Progenitor cell of endocrine pancreas (in vitro differentiated cells): ENCODE data around the gene HUS1. TPM values are rescaled to one million over a fixed set of nuclear protein-coding genes. Genes with fewer than 3 reads are reported as not detected.
"Not testable (repeated sequence)": the region's sequence is repeated elsewhere in the genome, so short reads cannot be mapped to it uniquely, and the experiment has no call there.

Experiments
- DNase-seq: peaks from one replicate; pipeline ENCODE4 v3.0.0; 2021; ENCODE audit warnings: low spot score; ENCODE audit not compliant: unreplicated experiment
- H3K27ac Mint-ChIP-seq: 2 replicates; pipeline ENCODE4 v1.8.0; 2021; ENCODE audit warnings: mild to moderate bottlenecking, moderate library complexity, mixed read lengths
- H3K27me3 Mint-ChIP-seq: 2 replicates; pipeline ENCODE4 v1.8.0; 2021; ENCODE audit warnings: mixed read lengths
- H3K36me3 Mint-ChIP-seq: 2 replicates; pipeline ENCODE4 v1.8.0; 2022; ENCODE audit warnings: mixed read lengths; ENCODE audit not compliant: insufficient read depth
- H3K4me1 Mint-ChIP-seq: 2 replicates; pipeline ENCODE4 v1.8.0; 2021; ENCODE audit warnings: low read depth, mixed read lengths
- H3K4me3 Mint-ChIP-seq: 2 replicates; pipeline ENCODE4 v1.8.0; 2021; ENCODE audit warnings: low read depth, mild to moderate bottlenecking, moderate library complexity, mixed read lengths
- H3K9me3 Mint-ChIP-seq: 2 replicates; pipeline ENCODE4 v1.8.0; 2021; ENCODE audit warnings: low read depth, mixed read lengths
- total RNA-seq: library from RNA; stranded (reverse); gene quantifications from 2 replicates; pipeline ENCODE4 v1.2.1, GENCODE V29; 2021
- TF ChIP-seq, protein P1 (sequence below): fragments of 200-600 bp; sonication (generic); IDR thresholded peaks from one replicate; pipeline ENCODE4 v1.5.0; 2021; ENCODE audit warnings: antibody characterized with exemption, mild to moderate bottlenecking; ENCODE audit not compliant: unreplicated experiment

Gene HUS1
- total RNA-seq, 1 donor from 2014 or later, result 45.1 TPM

DNA sequence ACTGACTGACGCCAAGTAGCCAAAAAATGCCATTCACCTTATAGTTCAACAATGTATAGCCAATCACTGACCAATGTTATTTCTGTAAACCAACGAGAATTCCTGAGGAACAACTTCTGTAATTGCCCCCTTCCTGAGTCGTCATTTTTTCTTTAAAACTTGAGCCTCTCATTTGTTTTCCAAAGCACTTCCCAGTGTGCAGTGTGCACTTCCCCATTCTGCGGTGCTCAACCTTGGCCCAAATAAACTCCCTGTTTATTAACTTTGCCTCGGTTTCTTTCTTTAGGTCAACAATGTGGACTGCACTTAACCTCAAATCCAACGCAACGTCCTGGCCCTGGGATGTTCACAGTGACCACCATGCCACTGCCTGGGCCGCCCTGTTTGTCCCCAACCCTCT, 46.2 kb downstream of the HUS1 start:
- Mint-ChIP-seq H3K27me3 (no peaks in the 10 kb centered on the region), H3K9me3 (no peaks in the 10 kb centered on the region)

DNA sequence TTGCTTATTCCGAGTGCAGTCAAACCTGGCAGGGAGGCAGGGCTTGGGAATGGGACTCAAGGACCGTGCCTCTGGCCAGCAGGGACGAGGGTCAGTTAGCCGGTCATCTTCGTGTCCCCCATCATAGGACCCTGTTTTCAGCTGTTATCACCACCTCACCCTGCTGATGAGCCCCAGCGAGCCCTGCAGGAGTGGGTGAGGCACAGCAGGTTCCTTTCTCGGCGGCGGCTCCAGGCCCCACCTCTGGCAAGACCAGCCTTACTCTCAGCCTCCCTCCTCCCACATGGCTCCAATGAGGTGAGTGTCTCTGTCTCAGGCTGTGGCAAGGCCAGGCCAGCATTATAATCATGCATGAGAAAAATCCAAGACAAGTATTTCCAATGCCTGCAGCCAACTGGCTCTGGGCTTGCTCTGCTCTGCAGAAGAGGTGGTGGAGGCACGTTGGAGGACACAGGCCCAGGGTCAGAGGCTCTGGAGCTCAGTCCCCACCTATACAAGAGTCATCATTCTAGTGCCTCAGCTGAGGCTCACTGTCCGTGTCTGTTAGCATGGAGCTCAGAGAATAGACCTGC, 46.9 kb downstream of the HUS1 start:
- no peak overlapping the region for H3K4me3 Mint-ChIP-seq
- no peaks in the 10 kb centered on the region for H3K36me3 Mint-ChIP-seq
- TF ChIP-seq, protein P1, sequence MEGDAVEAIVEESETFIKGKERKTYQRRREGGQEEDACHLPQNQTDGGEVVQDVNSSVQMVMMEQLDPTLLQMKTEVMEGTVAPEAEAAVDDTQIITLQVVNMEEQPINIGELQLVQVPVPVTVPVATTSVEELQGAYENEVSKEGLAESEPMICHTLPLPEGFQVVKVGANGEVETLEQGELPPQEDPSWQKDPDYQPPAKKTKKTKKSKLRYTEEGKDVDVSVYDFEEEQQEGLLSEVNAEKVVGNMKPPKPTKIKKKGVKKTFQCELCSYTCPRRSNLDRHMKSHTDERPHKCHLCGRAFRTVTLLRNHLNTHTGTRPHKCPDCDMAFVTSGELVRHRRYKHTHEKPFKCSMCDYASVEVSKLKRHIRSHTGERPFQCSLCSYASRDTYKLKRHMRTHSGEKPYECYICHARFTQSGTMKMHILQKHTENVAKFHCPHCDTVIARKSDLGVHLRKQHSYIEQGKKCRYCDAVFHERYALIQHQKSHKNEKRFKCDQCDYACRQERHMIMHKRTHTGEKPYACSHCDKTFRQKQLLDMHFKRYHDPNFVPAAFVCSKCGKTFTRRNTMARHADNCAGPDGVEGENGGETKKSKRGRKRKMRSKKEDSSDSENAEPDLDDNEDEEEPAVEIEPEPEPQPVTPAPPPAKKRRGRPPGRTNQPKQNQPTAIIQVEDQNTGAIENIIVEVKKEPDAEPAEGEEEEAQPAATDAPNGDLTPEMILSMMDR, result no peak
- H3K9me3 Mint-ChIP-seq, result no peaks in the 10 kb centered on the region
- no peak for DNase-seq
- peaks cover 26% of the 10 kb centered on the region for H3K4me1 Mint-ChIP-seq
- H3K27me3 Mint-ChIP-seq, result no peaks in the 10 kb centered on the region
- H3K27ac Mint-ChIP-seq, result no peak overlapping the region

More for the DNA sequence above, 46.2 kb downstream of the HUS1 start:
- Mint-ChIP-seq H3K4me1 (peaks cover 27% of the 10 kb centered on the region), H3K4me3 (no peak overlapping the region), H3K27ac (no peak overlapping the region), H3K36me3 (no peaks in the 10 kb centered on the region)
- no peak for DNase-seq
- TF ChIP-seq, protein P1, result no peak

DNA sequence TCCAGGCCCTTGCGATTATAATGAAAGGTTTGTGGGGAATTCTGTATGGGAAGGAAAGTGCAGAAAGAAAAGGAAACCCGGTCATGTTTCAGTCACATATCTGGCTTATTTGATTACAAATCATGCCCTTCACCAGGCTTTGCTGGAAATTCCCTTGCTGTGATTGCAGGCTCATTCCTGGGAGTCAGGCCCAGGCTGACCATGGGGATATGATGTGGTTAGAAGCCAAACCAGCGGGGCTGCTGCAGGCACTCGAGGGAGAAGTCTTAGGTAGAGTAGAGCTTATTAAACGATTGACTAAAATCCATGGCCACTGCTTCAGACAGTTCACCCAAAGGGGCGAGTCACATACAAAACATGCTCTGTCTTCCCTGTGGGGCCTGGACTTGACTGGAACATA, 47.4 kb downstream of the HUS1 start:
- H3K4me1 Mint-ChIP-seq, result peaks cover 22% of the 10 kb centered on the region
- TF ChIP-seq, protein P1, result no peak
- no peaks in the 10 kb centered on the region for H3K36me3 Mint-ChIP-seq
- H3K27ac Mint-ChIP-seq, result no peak overlapping the region
- H3K27me3 Mint-ChIP-seq, result no peaks in the 10 kb centered on the region
- no peaks in the 10 kb centered on the region for H3K9me3 Mint-ChIP-seq
- no peak overlapping the region for H3K4me3 Mint-ChIP-seq
- no peak for DNase-seq

DNA sequence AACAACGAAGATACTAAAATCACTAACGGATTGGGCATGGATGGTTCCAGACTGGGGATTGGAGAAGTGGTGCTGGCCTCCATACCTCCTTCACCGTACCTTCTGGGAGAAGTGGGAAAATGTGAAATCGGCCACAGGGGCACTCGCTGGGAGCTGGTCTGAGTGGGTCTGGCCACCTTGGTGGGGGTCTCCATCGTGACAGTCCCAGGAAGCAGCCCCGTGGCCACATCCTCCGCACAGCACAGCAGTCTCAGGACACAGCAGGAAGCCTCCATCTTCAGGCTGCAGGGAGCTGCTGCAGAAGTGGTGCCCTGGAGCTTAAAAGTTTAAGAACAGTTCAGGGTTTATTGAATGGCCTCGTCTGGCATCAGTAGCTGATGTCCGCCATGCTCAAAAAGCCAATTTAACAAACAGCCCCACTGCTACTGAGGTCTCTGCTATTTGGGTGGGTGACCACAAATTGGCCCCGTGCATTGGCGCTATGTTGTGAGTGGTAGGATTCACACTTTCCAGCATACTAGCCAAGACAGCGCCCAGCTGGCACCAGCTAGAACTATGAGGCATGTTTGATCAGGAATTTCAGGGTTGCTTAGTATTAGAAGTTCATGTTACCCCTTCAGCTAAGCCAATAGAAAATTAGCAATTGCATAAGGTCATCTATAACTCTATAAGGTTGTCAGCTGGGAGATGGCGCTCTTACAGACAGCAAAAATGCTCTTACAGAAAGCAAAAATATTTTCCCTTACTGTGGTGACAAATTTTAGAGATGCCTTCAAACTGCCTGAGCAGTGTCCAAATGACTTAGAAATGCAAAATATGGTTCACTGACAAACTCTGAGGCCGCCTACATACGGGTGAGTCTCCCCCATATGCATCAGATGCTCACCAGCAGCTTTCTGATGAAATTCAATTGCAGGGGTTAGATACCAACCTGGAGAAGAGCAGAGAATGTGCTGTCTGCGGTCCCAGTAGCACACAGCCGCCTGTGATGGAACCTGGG, 48.1 kb downstream of the HUS1 start:
- H3K36me3 Mint-ChIP-seq, result no peaks in the 10 kb centered on the region
- peaks cover 19% of the 10 kb centered on the region for H3K4me1 Mint-ChIP-seq
- DNase-seq, result no peak

DNA sequence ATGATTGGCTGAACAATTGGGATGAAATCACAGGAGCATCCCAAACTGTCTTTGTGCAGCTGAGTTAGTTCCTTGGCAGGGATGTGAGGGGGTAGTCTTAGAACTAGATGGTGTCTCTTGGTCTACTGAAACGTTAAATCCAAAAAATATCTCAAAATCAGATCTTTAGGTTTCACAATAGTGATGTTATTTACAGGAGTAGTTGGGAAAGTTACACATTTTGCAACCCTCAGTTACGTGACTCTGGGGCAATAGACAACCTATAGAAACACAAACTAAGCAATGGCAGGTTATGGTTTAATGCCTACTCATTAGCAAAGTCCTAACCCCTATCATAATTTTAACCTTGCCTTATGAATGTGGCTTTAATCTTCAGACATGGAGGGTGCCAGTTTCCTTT, 55.1 kb downstream of the HUS1 start:
- DNase-seq, result no peak
- no peak overlapping the region for H3K27ac Mint-ChIP-seq
- no peak overlapping the region for H3K4me3 Mint-ChIP-seq
- peaks cover 14% of the 10 kb centered on the region for H3K4me1 Mint-ChIP-seq
- no peaks in the 10 kb centered on the region for H3K27me3 Mint-ChIP-seq
- H3K9me3 Mint-ChIP-seq, result peaks cover 20% of the 10 kb centered on the region
- peaks cover 6% of the 10 kb centered on the region for H3K36me3 Mint-ChIP-seq
- TF ChIP-seq, protein P1, result no peak

More for the DNA sequence above, 48.1 kb downstream of the HUS1 start:
- TF ChIP-seq, protein P1, result no peak
- Mint-ChIP-seq H3K9me3 (no peaks in the 10 kb centered on the region), H3K27me3 (no peaks in the 10 kb centered on the region), H3K4me3 (no peak overlapping the region), H3K27ac (no peak overlapping the region)

DNA sequence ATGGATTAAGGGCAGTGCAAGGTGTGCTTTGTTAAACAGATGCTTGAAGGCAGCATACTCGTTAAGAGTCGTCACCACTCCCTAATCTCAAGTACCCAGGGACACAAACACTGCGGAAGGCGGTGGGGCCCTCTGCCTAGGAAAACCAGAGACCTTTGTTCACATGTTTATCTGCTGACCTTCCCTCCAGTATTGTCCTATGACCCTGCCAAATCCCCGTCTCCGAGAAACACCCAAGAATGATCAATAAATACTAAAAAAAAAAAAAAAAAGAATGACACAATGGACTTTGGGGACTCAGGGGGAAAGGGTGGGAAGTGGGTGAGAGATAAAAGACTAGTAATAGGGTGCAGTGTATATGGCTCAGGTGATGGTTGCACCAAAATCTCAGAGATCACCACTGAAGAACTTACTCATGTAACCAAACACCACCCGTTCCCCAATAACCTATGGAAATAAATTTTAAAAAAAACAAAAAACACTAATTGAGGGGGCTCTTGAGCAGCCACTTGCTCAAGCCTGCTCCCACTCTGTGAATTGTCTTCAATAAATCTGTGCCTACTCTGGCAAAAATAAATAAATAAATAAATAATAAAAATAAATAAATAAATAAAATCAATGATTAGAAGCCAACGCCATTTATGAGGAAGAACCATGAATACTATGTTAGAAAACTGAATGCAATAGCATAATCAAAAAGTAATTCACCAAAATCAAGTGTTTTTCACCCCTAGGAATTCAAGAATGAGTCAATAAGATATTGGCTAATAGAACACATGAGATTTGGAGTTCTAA, 56.1 kb downstream of the HUS1 start:
- not testable (repeated sequence) for H3K27me3 Mint-ChIP-seq, H3K4me3 Mint-ChIP-seq, DNase-seq
- peaks cover 14% of the 10 kb centered on the region for H3K4me1 Mint-ChIP-seq
- H3K36me3 Mint-ChIP-seq, result peaks cover 11% of the 10 kb centered on the region
- peaks cover 28% of the 10 kb centered on the region for H3K9me3 Mint-ChIP-seq
- peak overlapping the region; percentile 88 for H3K27ac Mint-ChIP-seq

DNA sequence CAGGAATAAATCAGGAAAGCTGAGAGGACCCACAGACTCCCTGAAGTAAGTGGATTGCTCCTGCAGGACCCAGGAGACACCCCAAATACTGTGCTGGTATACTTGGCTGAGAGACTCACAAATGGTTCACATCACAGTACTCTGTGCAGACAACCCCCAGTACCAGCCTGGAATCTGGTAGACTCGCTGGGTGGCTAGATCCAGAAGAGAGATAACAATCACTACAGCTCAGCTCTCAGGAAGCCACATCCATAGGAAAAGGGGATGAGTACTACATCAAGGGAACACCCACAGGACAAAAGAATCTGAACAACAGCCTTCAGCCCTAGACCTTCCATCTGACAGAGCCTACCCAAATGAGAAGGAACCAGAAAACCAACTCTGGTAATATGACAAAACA, 62.9 kb downstream of the HUS1 start:
- Mint-ChIP-seq H3K9me3 (peaks cover 39% of the 10 kb centered on the region), H3K4me1 (peaks cover 13% of the 10 kb centered on the region), H3K36me3 (peaks cover 18% of the 10 kb centered on the region)
- not testable (repeated sequence) for DNase-seq, H3K27ac Mint-ChIP-seq, H3K4me3 Mint-ChIP-seq, H3K27me3 Mint-ChIP-seq
